HT1080 (cell line): ENCODE data around the gene ZC3H4. TPM values are rescaled to one million over a fixed set of nuclear protein-coding genes. Genes with fewer than 3 reads are reported as not detected.
A peak's percentile ranks its signal among the peaks of the same experiment; 100 is the strongest.

Experiments used
- DNase-seq: peaks from one replicate; pipeline ENCODE4 v3.0.0-alpha.2; 2015; ENCODE audit warnings: low read depth
- total RNA-seq: library from RNA; depleted of rRNA; stranded (reverse); fragments of >200 nt; shearing (Covaris generic); gene quantifications from 2 replicates; pipeline ENCODE4 v1.2.3, GENCODE V29; 2014

ZC3H4 gene
- total RNA-seq, 1 experiment from 2014 or later, result 17.6 TPM

DNA sequence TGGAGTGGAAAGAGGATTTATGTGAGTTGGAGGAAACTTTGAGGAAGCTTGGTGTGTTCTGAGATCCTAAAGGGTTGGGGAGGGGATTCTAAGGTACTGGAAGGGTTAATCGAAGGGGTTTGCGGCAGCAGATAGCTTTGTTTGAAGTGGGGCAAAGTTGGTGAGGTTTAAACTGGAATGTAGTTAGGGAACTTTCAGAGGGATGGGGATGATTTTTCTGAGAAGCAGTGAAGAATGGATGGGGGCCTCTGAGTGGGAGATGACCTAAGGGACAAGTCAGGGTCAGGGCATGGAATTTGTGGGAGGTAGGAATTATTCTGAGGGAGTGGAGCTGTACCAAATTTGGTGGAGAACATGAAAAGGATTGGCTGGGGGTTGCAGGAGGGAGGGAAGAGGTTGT lies 21.0 kb upstream of the ZC3H4 start:
- no peak for DNase-seq

DNA sequence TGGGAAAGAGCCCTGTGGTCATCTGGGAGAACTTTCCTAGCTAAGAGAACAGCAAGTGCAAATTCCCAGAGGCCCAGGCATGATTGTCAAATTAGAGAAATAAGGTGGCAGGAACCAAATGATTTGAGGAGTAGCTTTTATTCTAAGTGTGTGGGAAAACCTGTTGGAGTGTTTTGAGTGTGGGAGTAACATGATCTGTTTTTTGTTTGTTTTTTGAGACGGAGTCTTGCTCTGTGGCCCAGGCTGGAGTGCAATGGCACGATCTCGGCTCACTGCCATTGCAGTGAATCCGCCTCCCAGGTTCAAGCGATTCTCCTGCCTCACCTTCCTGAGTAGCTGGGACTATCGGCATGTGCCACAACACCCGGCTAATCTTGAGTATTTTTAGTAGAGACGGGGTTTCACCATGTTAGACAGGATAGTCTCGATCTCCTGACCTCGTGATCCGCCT lies 19.5 kb upstream of the ZC3H4 start:
- no peak for DNase-seq

DNA sequence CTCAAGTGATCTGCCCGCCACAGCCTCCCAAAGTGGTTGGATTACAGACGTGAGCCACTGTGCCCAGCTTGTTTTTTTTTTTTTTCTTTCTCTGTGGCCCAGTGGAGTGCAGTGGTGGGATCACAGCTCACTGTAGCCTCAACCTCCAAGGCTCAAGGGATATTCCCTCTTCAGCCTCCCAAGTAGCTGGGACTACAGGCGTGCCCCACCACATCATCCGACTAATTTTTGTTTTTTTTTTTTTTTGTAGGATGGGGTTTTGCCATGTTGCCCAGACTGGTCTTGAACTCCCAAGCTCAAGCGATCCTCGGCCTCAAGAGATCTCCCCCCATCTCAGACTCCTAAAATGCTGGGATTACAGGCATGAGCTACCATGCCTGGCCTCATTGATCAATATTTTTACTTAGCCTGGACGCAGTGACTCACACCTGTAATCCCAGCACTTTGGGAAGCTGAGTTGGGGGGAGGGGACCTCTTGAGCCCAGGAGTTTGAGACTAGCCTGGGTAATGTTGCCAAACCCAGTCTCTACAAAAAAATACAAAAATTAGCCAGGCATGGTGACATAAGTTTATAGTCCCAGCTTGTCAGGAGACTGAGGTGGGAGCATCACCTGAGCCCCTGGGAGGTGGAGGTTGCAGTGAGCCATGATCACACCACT lies 18.7 kb upstream of the ZC3H4 start:
- no peak for DNase-seq

DNA sequence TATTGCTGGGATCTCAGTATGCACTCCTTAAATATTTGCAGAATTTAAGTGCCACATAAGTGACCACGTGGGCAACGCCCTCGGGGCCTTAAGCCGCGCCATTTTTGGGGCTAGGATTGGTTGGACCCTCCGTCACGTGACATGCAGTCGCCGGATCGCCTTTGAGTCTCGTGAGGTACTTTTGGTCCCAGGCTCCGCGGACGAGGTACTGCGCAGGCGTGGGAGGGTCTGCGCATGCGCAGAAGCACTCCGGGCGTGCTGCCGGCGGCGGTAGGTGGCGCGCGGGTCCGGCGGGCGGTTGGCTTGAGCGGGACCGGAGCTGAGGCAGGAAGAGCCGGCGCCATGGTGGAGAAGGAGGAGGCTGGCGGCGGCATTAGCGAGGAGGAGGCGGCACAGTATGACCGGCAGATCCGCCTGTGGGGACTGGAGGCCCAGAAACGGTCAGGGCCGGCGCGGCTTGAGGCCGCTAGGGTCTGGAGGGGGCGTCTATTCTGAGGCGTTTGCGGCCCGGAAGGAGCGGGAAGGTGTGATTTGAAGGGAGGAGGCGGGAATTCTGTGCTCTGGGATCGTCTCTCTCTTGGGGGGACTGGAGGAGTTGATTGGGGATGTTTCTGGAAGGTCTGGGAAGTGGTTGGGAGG lies 17.1 kb upstream of the ZC3H4 start, which contains the start of gene SAE1:
TSS of gene SAE1 (plus strand) at position 247 of the 639 bp plus-strand sequence. CDS start at position 343, 96 bp downstream.
- peak; percentile 96 for DNase-seq

DNA sequence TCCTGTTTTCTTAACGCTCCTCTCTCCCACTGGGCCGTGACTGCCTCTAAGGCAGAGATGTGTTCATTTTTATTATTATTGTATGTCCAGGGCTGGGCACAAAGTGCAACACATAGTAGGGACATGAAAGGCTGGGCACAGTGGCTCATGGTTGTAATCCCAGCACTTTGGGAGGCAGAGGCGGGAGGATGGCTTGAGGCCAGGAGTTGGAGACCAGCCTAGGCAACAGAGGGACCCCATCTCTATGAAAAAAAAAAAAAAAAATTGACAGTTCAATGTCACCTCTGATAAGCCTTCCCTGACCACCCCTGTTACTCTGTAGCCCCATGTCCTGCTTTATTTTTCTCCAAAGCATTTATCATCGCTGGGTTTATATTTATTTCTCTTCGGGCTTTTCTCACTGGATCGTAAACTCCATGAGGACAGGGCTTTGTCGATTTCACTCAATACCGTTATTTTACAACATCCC lies 16.6 kb upstream of the ZC3H4 start:
- no peak for DNase-seq

DNA sequence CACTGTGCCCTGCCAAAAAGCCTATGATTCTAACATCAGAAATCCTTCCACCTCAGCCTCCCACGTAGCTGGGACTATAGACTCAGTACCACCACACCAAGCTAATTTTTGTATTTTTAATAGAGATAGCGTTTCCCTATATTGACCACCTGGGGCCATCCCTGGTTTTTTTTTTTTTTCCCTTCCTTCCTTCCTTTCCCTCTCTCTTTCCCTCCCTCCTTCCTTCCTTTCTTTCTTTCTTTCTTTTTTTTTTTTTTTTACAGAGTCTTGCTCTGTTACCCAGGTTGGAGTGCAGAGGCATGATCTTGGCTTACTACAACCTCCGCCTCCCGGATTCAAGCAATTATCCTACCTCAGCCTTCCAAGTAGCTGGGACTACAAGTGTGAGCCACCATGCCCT lies 16.0 kb upstream of the ZC3H4 start:
- DNase-seq, result no peak

DNA sequence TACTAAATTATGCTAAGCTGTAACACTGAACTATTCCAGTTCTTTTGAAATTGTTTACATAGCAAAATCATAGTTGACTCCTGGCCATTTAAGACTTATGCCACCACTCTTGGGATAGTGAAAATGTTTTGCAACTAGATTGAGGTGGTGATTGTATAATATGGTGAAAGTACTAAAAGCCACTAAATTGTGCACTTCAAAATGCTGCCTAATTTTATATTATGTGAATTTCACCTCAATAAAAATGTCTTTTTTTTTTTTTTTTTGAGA lies 12.0 kb upstream of the ZC3H4 start:
- DNase-seq, result no peak

DNA sequence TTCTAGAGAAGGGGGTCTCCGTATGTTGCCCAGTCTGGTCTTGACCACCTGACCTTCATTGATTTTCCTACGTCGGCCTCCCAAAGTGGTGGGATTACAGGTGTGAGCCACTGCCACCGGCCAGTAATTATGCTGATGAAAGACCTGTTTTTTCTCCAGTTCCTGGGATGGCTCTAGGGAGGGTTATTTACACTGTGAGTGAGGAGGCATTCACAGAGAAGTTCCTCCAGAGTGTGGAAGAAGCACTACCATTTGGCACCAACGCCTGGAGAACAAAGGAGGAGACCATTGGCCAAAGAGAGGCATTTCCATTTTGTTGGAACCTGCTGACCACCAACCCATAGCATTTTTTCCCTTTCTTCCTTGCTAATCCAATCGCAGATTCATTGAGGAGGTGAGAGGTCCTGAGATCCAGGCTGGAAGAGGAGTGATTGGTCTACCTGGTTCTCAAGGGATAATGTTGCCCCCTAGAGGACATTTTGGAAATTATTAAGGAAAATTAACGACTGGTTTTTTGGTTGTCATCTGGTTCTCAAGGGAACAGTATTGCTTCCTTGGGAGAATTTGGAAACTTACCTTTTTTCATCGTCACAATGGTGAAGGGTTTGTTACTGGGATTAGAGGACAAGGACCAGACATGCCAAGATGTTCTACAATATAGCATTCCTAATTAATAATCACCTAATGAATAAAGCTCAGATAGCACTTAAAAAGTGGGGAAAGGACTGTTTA lies 11.5 kb upstream of the ZC3H4 start:
- peak; percentile 69 for DNase-seq

DNA sequence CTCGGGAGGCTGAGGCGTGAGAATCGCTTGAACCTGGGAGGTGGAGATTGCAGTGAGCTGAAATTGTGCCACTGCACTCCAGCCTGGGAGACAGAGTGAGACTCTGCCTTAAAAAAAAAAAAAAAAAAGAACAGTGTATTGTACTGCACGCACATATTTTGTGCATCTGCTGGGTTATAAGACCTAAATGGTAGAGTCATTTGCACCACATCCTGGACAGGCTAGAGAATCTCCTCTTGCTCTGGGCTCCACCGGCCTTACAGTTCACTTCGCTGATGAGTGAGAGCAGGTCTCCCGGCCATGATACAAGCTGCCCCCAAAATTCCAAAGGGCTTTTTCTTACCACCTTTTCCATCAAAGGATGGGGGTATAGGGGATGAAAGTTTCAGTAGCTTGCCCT lies 9.8 kb upstream of the ZC3H4 start:
- DNase-seq, result no peak

DNA sequence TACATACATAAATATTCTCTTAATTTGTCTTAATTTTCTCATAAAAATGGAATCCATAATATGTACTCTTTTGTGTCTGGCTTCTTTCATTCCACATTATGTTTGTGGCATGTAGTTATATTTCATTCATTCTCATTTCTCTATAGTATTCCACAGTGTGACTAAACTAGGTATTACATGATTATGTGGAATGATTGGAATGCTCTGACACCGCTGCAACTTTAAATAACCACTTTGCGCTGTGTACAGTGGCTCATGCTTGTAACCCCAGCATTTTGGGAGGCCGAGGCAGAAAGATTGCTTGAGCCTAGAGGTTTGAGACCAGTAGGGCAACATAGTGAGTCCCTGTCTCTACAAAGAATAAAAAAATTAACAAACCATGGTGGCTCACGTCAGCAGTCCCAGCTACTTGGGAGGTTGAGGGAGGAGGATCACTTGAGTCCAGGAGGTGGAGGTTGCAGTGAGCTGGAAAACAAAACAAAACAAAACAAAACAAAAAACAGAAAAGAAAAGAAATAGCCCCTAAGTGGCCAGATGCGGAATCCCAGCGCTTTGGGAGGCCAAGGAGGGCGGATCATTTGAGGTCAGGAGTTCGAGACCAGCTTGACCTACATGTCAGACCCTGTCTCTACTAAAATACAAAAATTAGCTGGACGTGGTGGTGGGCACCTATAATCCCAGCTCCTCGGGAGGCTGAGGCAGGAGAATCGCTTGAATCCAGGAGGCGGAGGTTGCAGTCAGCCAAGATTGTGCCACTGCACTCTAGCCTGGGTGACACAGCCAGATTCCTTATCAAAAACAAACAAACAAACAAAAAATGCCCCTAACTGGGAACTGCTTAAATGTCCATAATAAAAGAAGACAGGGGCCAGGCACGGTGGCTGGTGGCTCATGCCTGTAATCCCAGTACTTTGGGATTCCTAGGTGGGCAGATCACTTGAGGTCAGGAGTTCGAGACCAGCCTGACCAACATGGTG lies 9.1 kb upstream of the ZC3H4 start:
- DNase-seq, result peak; percentile 66

DNA sequence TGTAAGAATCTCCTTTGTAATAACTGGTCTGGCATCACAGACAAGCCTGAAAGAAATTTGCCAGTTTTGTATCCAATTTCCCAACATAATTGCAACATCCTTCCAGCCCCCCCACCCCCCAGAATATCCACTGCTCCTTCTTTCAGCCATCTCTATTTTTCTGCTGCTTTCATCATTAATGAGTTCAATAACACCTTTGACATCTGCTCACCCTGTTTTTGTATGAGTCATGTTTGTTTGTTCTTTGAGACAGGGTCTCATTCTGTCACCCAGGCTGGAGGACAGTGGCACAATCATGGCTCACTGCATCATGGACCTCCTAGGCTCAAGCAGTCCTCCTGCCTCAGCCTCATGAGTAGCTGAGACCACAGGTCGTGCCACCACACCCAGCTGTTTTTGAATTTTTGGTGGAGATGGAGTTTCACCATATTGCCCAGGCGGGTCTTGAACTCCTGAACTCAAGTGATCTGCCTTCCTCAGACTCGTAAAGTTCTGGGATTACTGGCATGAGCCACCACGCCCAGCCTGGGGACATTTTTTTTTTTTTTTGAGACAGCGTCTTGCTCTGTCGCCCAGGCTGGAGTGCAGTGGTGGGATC lies 7.0 kb upstream of the ZC3H4 start:
- DNase-seq, result no peak

DNA sequence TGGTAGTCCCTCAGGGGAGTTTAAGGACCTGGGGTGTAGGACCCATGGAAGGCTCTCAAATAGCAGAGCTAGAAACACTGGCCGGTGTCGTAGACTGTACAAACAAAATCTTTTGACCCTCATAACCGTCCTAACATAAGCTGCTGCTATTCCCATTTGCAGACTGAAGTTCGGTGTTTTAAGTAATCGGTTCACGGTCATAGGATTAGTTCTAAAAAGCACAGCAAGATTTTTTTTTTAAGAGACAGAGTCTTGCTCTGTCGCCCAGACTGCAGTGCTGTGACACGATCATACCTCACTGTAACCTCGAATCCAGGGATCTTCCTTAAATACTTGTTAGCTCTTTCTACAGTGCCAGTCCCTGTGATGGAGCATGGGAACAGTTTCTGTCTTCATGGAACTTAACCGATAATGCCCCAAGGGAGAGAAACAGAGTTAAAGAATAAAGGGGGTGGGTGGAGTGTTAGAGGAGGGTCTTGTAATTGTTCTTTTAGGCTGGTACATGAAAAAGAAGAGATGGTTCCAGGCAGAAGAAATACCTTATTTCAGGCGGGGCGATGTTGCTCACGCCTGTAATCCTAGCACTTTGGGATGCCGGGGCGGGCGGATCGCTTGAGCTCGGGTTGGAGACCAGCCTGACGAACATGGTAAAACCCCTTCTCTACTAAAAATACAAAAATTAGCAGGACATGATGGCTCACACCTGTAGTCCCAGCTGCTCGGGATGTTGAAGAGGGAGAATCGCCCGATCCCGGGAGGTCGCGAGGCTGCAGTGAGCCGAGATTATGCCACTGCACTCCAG lies 475 bp upstream of the ZC3H4 start:
- DNase-seq, result no peak

DNA sequence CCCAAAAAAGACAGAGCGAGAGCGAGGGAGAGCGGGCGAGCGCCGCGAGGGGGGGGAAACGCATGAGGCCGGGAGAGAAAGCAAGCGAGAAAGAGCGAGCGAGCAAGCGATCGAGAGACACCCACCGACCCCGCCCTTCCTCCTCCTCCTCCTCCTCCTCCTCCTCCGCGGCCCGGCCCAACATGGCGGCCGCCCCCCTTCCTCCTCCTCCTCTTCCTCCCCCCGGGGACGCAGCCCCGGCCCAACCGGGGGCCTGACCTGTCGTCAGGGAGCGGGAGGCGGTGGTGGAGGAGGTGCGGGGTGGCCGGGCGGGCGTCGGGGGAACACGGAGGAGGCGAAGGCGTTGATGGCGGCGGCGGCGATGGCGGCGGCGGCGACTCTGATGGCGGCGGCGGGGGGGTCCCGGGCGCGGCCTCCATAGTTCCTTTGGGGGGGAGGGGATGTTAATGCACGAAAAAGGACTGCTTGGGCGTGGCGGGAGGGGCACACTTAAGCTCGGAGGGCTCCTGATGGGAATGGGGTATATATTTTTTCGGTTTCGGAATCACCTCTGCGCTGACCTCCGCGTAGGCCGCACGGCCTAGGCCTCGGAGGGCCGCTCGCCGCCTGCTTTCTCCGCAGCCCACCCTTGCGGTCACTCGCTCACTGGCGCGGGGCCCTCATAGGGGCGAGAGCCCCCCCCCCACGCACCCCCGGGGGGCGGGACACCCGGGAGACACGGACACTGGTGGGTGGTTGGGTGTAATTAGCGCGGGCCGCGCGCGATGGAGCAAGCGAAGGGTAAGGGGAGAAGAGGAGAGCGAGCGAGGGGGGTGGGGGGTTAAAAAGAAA lies 1.2 kb downstream of the ZC3H4 start:
- DNase-seq, result peak; percentile 86

DNA sequence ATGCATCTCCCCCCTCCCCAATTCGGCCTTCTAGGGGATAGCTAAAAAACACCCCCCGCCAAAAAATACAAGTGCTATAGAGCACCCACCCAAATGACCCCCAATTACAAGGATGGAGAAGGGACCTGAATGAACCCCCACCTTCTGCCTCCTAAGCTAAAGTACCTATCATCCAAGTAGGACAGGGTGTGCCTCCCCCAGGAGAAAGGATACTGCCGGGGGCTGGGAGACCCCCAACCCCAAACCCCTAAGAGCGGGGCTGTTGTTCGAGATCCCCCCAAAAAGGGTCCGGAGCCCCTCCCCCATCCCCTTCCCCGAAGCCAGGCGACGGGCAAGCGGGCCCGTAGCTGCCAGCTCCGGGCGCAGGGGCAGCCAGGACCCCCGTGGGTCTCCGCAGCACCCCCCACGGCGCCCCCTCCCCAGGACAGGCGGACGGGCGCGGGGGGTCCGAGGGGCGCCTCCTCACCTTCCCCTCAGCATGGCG lies 1.9 kb downstream of the ZC3H4 start:
- no peak for DNase-seq

DNA sequence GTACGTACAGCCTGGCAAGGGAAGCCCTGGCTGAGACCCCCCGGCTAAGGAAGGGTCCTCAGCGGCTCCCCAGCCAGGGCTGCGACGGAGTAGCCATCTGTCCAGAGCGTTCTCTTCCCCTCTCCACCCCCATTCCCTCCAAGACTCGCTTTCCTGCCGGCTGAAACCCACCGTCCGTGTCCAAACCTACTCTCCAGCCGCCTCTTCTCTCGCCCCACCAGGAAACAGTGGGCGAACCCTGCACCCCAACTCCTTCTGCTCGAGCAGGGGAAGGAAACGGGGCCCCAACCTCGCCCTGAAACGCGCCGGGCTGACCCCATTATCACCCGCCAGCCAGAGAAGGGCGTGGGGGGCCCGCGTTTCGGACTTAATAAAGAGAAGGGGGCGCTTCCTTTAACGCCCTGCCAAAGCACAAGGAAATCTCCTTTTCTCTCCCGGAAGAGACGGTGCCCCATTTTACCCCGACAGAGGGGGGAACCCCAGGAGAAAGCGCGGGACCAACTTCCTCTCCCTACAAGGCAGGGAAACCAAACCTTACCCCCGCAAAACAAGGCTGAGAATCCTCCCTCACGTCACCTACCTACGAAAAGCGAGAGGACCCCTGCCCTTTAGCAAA lies 2.5 kb downstream of the ZC3H4 start:
- no peak for DNase-seq

DNA sequence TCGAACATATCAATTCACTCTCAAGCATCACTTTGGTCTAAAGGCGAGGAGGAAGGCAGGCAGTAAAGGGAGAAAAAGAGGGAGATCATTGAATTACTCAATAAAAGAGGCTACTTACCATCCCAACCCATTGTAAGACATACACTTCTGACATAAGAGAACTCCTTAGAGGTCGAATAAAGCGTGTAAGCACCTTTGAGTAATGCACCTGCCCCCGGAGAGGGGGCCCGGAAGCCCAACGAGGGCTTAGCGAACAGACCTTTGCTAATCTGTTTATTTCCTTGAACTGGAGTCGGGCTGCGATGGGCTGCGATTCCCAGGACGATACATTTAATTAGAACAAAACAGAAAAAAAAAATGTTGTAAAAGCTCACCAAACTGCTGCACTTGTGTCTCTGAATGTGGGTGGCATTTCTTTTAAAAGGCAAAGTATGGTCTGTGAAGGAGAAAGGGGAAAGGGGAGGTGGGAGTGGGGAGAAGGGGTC lies 3.0 kb downstream of the ZC3H4 start:
- DNase-seq, result no peak

DNA sequence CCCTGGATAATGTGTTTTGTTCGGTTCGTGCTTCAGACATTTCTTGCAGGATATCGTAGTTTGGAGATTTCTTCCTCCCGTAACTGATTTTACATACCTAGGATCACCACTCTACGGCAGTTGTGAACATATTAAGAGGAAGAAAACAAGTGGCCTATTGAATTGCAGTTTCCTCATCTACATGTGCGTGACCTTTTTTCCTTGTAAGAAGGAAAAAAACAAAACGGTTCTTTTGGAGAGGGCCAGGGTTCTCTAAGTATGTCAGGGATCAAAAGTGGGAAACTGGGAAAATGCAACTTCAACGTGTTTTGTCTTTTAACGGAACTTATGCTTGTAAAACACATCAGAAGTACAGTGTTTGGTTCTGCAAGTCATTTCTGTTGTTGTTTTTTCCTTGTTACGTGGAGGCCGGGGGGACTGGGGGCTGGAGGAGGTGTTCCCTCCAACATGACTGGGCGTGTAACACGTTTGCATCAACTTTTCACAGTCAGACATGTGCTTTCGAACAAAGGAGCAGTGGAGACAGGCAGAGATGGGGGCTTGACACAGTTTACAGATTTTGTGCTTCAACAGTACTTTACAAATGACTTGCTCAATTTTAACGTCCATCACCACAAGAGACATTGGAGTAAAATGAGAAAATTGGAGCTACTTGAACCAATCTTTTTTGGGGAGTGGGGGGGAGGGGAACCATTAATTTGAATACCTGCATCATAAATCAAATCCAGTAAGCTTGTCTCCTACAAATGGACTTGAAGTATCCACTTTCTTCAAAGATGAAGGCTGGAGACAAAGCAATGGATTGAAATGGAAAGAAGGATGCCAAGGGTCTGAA lies 3.8 kb downstream of the ZC3H4 start:
- DNase-seq, result no peak

DNA sequence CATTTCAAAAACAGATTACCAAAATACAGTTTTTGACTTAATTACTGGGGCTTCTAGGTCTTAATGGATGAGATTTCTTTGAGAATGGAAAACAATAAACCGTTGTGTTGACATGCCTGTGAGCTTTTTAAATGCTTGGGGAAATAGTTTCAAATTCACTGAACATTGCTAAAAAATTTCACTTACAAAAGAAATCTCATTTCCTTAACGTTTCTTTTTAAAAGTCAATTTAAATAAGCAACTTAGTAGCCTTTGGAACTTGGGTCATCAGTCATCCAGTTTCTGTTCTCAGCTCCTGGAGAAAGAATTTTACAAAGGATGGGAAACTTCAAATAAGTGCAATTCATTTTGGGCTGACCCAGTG lies 4.4 kb downstream of the ZC3H4 start:
- no peak for DNase-seq
